HepG2 (cell line): Measurements from ENCODE around the gene CREB3. TPM values are rescaled to one million over a fixed set of nuclear protein-coding genes. Genes with fewer than 3 reads are reported as not detected.

ENCODE experiments used
- ATAC-seq: fragments of 200-7000 bp; cut with Tn5 transposase; 3 replicates; pipeline ENCODE4 v1.9.1; 2020; ENCODE audit warnings: mild to moderate bottlenecking, moderate library complexity
- Bru-seq: library from RNA; stranded (reverse); fragments of 400-500 nt; gene quantifications from one replicate; lab custom pipeline; 2021; lab: Mats Ljungman, UMichigan
- BruChase-seq, 2 experiments: library from RNA; stranded (reverse); fragments of 400-500 nt; gene quantifications; one replicate each; lab custom pipeline; 2021; lab: Mats Ljungman, UMichigan
- BruUV-seq: library from RNA; stranded (reverse); fragments of 400-500 nt; replicated peaks from 2 replicates; lab custom pipeline; 2021; lab: Mats Ljungman, UMichigan
- CTCF ChIA-PET: fragments of 300-600 bp; formaldehyde crosslinking; extraction: SDS; loops from one replicate; lab custom pipeline; 2021; ENCODE audit warnings: low total read pairs, inconsistent platforms, low intra/inter-chr PET ratio; lab: Yijun Ruan, JAX
- POLR2A ChIA-PET: fragments of 350-600 bp; sonication (Branson Sonifier 250); formaldehyde crosslinking; loops from one replicate; lab custom pipeline; 2020; ENCODE audit warnings: antibody characterized with exemption, inconsistent platforms; lab: Yijun Ruan, JAX
- DNase-seq: peaks from one replicate; pipeline ENCODE4 v3.0.0-alpha.2; 2015; ENCODE audit warnings: low spot score
- FAIRE-seq: peaks from 3 replicates; lab custom pipeline; 2011; peaks lifted over from hg19 to GRCh38; lab: Jason Lieb, UNC
- H2AFZ ChIP-seq: one replicate; pipeline ENCODE4 v1.6.1; 2011; ENCODE audit warnings: low read length, inconsistent platforms
- H3K27ac ChIP-seq: fragments of 300-600 bp; 3 replicates; pipeline ENCODE4 v1.8.0; 2011; ENCODE audit warnings: mixed run types, mild to moderate bottlenecking, mixed read lengths, low read length, inconsistent platforms; ENCODE audit not compliant: insufficient read depth; ENCODE audit errors: extremely low read length
- H3K27me3 ChIP-seq, 2 experiments: fragments of 200-600 bp in 1 of 2; 2 replicates in 1 of 2; 3 replicates in 1 of 2; pipeline versions ENCODE4 v1.6.0 to v1.8.0; 2011; ENCODE audit warnings: low read length in 2 of 2, mild to moderate bottlenecking in 2 of 2, moderate library complexity in 2 of 2, inconsistent platforms in 1 of 2; ENCODE audit not compliant: insufficient read depth in 2 of 2, control insufficient read depth in 1 of 2
- H3K36me3 ChIP-seq, 2 experiments: fragments of 200-600 bp in 1 of 2; replicated peaks in 1 of 2; 2 replicates in 1 of 2; 3 replicates in 1 of 2; pipeline versions ENCODE4 v1.5.1 to v1.8.0; 2011; ENCODE audit warnings: low read length in 2 of 2, inconsistent platforms in 1 of 2; ENCODE audit not compliant: insufficient read depth in 2 of 2, control insufficient read depth in 1 of 2
- H3K4me1 ChIP-seq: 2 replicates; pipeline ENCODE4 v1.5.1; 2012; ENCODE audit warnings: low read length, inconsistent platforms; ENCODE audit not compliant: insufficient read depth
- H3K4me2 ChIP-seq: 2 replicates; pipeline ENCODE4 v1.6.0; 2011; ENCODE audit warnings: low read depth, low read length, inconsistent platforms
- H3K4me3 ChIP-seq, 3 experiments: fragments of 200-600 bp in 1 of 3; sonication (generic), shearing (Covaris generic) in 1 of 3; replicated peaks in 1 of 3; 2 replicates each; pipeline ENCODE4 v1.5.1; 2011 to 2016; ENCODE audit warnings: low read length in 3 of 3, inconsistent platforms in 2 of 3, low read depth in 2 of 3, mild to moderate bottlenecking in 2 of 3, control low read depth in 1 of 3, mixed read lengths in 1 of 3; ENCODE audit not compliant: insufficient read depth in 1 of 3
- H3K79me2 ChIP-seq: one replicate; pipeline ENCODE4 v1.6.1; 2011; ENCODE audit warnings: low read length, inconsistent platforms; ENCODE audit not compliant: insufficient read depth
- H3K9ac ChIP-seq: 2 replicates; pipeline ENCODE4 v1.6.0; 2011; ENCODE audit warnings: mild to moderate bottlenecking, low read depth, low read length, inconsistent platforms; ENCODE audit not compliant: insufficient read depth
- H3K9me3 ChIP-seq: 2 replicates; pipeline ENCODE4 v1.5.1; 2012; ENCODE audit warnings: mild to moderate bottlenecking, low read length
- H4K20me1 ChIP-seq: 2 replicates; pipeline ENCODE4 v1.6.0; 2011; ENCODE audit warnings: inconsistent platforms, mild to moderate bottlenecking, low read length, moderate library complexity; ENCODE audit not compliant: insufficient read depth
- ATM ChIP-seq: fragments of 450-650 bp; IDR thresholded peaks from 2 replicates; pipeline ENCODE4 v1.7.1; 2017; ENCODE audit warnings: mild to moderate bottlenecking, borderline replicate concordance
- CBX1 ChIP-seq: IDR thresholded peaks from one replicate; pipeline ENCODE4 v1.6.1; 2016; ENCODE audit warnings: antibody characterized with exemption, low read depth
- ELF3 ChIP-seq: IDR thresholded peaks from 2 replicates; pipeline ENCODE4 v1.6.1; 2016; ENCODE audit warnings: missing genetic modification reagents, missing compliant biosample characterization
- GATAD2A ChIP-seq: IDR thresholded peaks from 2 replicates; pipeline ENCODE4 v1.6.1; 2016
- NAIF1 ChIP-seq: sonication (generic); formaldehyde crosslinking; IDR thresholded peaks from 2 replicates; pipeline ENCODE4 v1.5.0; 2020; ENCODE audit warnings: mild to moderate bottlenecking, missing genetic modification reagents, borderline replicate concordance
- PATZ1 ChIP-seq: sonication (generic); formaldehyde crosslinking; IDR thresholded peaks from 2 replicates; pipeline ENCODE4 v1.4.0; 2020; ENCODE audit warnings: missing genetic modification reagents
- REPIN1 ChIP-seq: sonication (generic); formaldehyde crosslinking; IDR thresholded peaks from 2 replicates; pipeline ENCODE4 v1.8.0; 2022; ENCODE audit warnings: missing genetic modification reagents, low read depth, mild to moderate bottlenecking, borderline replicate concordance
- TBP ChIP-seq: sonication (generic); formaldehyde crosslinking; IDR thresholded peaks from 2 replicates; pipeline ENCODE4 v1.5.0; 2020; ENCODE audit warnings: missing genetic modification reagents
- ZNF326 ChIP-seq: sonication (generic); formaldehyde crosslinking; IDR thresholded peaks from 2 replicates; pipeline ENCODE4 v1.4.0; 2020; ENCODE audit warnings: missing genetic modification reagents, borderline replicate concordance
- ZNF34 ChIP-seq: sonication (generic); formaldehyde crosslinking; IDR thresholded peaks from 2 replicates; pipeline ENCODE4 v1.4.0; 2020; ENCODE audit warnings: mild to moderate bottlenecking, missing genetic modification reagents, borderline replicate concordance
- ZNF562 ChIP-seq: sonication (generic); formaldehyde crosslinking; IDR thresholded peaks from 2 replicates; pipeline ENCODE4 v1.8.0; 2022; ENCODE audit warnings: missing genetic modification reagents, borderline replicate concordance
- ZNF598 ChIP-seq: sonication (generic); formaldehyde crosslinking; IDR thresholded peaks from 2 replicates; pipeline ENCODE4 v1.5.1; 2020; ENCODE audit warnings: mild to moderate bottlenecking, missing genetic modification reagents, borderline replicate concordance
- WGBS: methylation state at CpG from one replicate; pipeline ENCODE4 v1.1.6; 2017; ENCODE audit warnings: low lambda C conversion rate; 5-methylcytosine and 5-hydroxymethylcytosine counted together
- in situ Hi-C: cut with HindIII; loops from 2 replicates; pipeline ENCODE4 v1.10.0; 2017; ENCODE audit warnings: low pct_unique_long_range_greater_than_20kb; ENCODE audit not compliant: extremely low pct_ligation_motif_present
- intact Hi-C: fragments of 100-400 bp; cut with micrococcal nuclease; formaldehyde crosslinking; loops from one replicate; pipeline ENCODE4 v1.10.0; 2022; ENCODE audit not compliant: unreplicated experiment
- long read RNA-seq, 2 experiments: library from RNA in 1 of 2; library from polyadenylated mRNA in 1 of 2; stranded (forward) in 1 of 2; unstranded in 1 of 2; transcript quantifications; one replicate each; pipeline ENCODE4 v2.0.0, GENCODE V29; 2019 to 2022
- polyA minus RNA-seq, 3 experiments: library from RNA; depleted of rRNA, polyadenylated mRNA; stranded (reverse); fragments of >200 nt; gene quantifications; 2 replicates each; pipeline ENCODE4 v1.2.3, GENCODE V29; 2011; ENCODE audit warnings: low replicate concordance in 1 of 3
- polyA plus RNA-seq, 8 experiments: library from polyadenylated mRNA; depleted of rRNA in 3 of 8; stranded (reverse) in 7 of 8; unstranded in 1 of 8; fragments of >200 nt; fragmentation: Illumina TruSeq in 4 of 8; extraction: Trizol in 4 of 8; gene quantifications; 2 replicates each; pipeline versions ENCODE4 v1.2.1 to v1.2.3, GENCODE V29; 2011 to 2016; ENCODE audit warnings: low read depth in 4 of 8, missing spikeins in 1 of 8, mixed read lengths in 1 of 8; ENCODE audit not compliant: insufficient read depth in 1 of 8
- total RNA-seq, 5 experiments: library from RNA; depleted of rRNA; stranded (reverse); fragments of >200 nt; fragmentation: Illumina TruSeq; extraction: Trizol; gene quantifications; 2 replicates each; pipeline ENCODE4 v1.2.3, GENCODE V29; 2016; ENCODE audit warnings: low read depth in 1 of 5

Gene CREB3, protein sequence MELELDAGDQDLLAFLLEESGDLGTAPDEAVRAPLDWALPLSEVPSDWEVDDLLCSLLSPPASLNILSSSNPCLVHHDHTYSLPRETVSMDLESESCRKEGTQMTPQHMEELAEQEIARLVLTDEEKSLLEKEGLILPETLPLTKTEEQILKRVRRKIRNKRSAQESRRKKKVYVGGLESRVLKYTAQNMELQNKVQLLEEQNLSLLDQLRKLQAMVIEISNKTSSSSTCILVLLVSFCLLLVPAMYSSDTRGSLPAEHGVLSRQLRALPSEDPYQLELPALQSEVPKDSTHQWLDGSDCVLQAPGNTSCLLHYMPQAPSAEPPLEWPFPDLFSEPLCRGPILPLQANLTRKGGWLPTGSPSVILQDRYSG
- total RNA-seq (2016; rRNA removed; fragmentation: Illumina TruSeq; extraction: Trizol) (32.2 and 34.2 TPM in 2 replicates), polyA plus RNA-seq (2011; rRNA removed) (11.1 and 13.5 TPM in 2 replicates), polyA minus RNA-seq (2011; rRNA and poly(A)+ RNA removed; ENCODE audit: low replicate concordance) (14.5 and 21.8 TPM in 2 replicates), Bru-seq, nascent RNA (percentile 71 among the genes with signal in this experiment), BruChase-seq, experiment 1, labeled RNA remaining after a 6-hour chase (percentile 80 among the genes with signal in this experiment), BruChase-seq, experiment 2, labeled RNA remaining after a 2-hour chase (percentile 71 among the genes with signal in this experiment)
- total RNA-seq (2016; cell fraction: cytosol; rRNA removed; fragmentation: Illumina TruSeq; extraction: Trizol; ENCODE audit: low read depth), result 16.4 and 24.8 TPM in 2 replicates
- 35.0 and 35.4 TPM in 2 replicates for total RNA-seq (2016; cell fraction: insoluble cytoplasmic fraction; rRNA removed; fragmentation: Illumina TruSeq; extraction: Trizol)
- 29.8 and 43.4 TPM in 2 replicates for total RNA-seq (2016; cell fraction: membrane; rRNA removed; fragmentation: Illumina TruSeq; extraction: Trizol)
- total RNA-seq (2016; cell fraction: nucleus; rRNA removed; fragmentation: Illumina TruSeq; extraction: Trizol), result 19.0 and 22.6 TPM in 2 replicates
- polyA plus RNA-seq (2011; cell fraction: cytosol; rRNA removed), result 12.6 and 15.2 TPM in 2 replicates
- 15.5 and 16.6 TPM in 2 replicates for polyA plus RNA-seq (2011; cell fraction: nucleus; rRNA removed)
- polyA plus RNA-seq (2012), result 12.3 and 13.3 TPM in 2 replicates
- 16.3 and 25.4 TPM in 2 replicates for polyA plus RNA-seq (2016; cell fraction: cytosol; fragmentation: Illumina TruSeq; extraction: Trizol; ENCODE audit: low read depth)
- 29.0 and 30.9 TPM in 2 replicates for polyA plus RNA-seq (2016; cell fraction: insoluble cytoplasmic fraction; fragmentation: Illumina TruSeq; extraction: Trizol; ENCODE audit: low read depth)
- polyA plus RNA-seq (2016; cell fraction: membrane; fragmentation: Illumina TruSeq; extraction: Trizol; ENCODE audit: low read depth), result 26.7 and 33.7 TPM in 2 replicates
- polyA plus RNA-seq (2016; cell fraction: nucleus; fragmentation: Illumina TruSeq; extraction: Trizol; ENCODE audit: insufficient read depth, low read depth), result 27.3 and 30.5 TPM in 2 replicates
- polyA minus RNA-seq (2011; cell fraction: cytosol; rRNA and poly(A)+ RNA removed), result 5.1 and 6.9 TPM in 2 replicates
- polyA minus RNA-seq (2011; cell fraction: nucleus; rRNA and poly(A)+ RNA removed), result 9.9 and 11.1 TPM in 2 replicates
- long read RNA-seq, experiment 1, transcript CREB3-201 (9 exons, 1,832 nt), result major isoform, 46 of 52 reads
- long read RNA-seq, experiment 1, partial matches to known transcripts, result 2 of 52 reads
- long read RNA-seq, experiment 1, other reads (novel, unspliced or antisense), result 4 of 52 reads
- long read RNA-seq, experiment 2, transcript CREB3-201 (9 exons, 1,832 nt), result major isoform, 92 of 113 reads
- long read RNA-seq, experiment 2, partial matches to known transcripts, result 13 of 113 reads
- long read RNA-seq, experiment 2, other reads (novel, unspliced or antisense), result 8 of 113 reads

- Histone ChIP-seq H3K4me3 (peak within 1 kb of the TSS; percentile 92 to 98 (median 92)), H3K36me3 (peaks cover 11 to 32% of the 10 kb centered on the region in 2 experiments), H3K4me1 (peaks cover 53% of the 10 kb centered on the region), H3K9me3 (no peaks in the 10 kb centered on the region), H2AFZ (no peak within 1 kb of the TSS), H3K27me3 (no peaks in the 10 kb centered on the region; a peak in 1 of 5 replicates), H3K79me2 (peaks cover 56% of the 10 kb centered on the region), H4K20me1 (peaks cover 30% of the 10 kb centered on the region), H3K9ac (peak within 1 kb of the TSS; percentile 86), H3K27ac (peak within 1 kb of the TSS; percentile 95), H3K4me2 (peak within 1 kb of the TSS; percentile 98)
- POLR2A ChIA-PET, result interaction anchor here (0.7 to 4.1 kb wide), 25 partner anchors 8 to 660 kb away, joined by 3 to 102 read pairs (median 7); partner anchors contain the start of genes ARHGEF39, CCDC107, GBA2 and HINT2
- in situ Hi-C loops, result no loop called here
- peak; percentile 90 for ATAC-seq
- FAIRE-seq, result peak; percentile 56
- DNase-seq, result peak; percentile 96
- CTCF ChIA-PET, result no interaction called here
- no TSS peak for BruUV-seq
- WGBS, result 0% methylated on average over 6 of the region's 49 CpGs
- intact Hi-C loops, result loop anchor here (1.0 to 10.0 kb wide), 5 partner anchors 17 to 237 kb away; partner anchors contain the start of genes CCDC107, FAM221B, GBA2 and RGP1
- TF ChIP-seq CBX1, result no peak
- TF ChIP-seq TBP (CRISPR knock-in tag), result no peak
- no peak for TF ChIP-seq ZNF562 (CRISPR knock-in tag)
- TF ChIP-seq ZNF34 (CRISPR knock-in tag), result no peak
- 0 out of 2 replicates have a peak, but pooled peaks have one; percentile 59 for TF ChIP-seq ZNF598 (CRISPR knock-in tag)
- 0 out of 2 replicates have a peak, but pooled peaks have one; percentile 85 for TF ChIP-seq NAIF1
- peak; percentile 57; the same call in 1 of the 2 replicates for TF ChIP-seq GATAD2A
- peak; percentile 90; the same call in 1 of the 2 replicates for TF ChIP-seq REPIN1 (CRISPR knock-in tag)
- TF ChIP-seq ZNF326 (CRISPR knock-in tag), result no peak
- TF ChIP-seq ELF3, result peak; percentile 94
- TF ChIP-seq PATZ1 (CRISPR knock-in tag), result peak; percentile 91
- no peak for TF ChIP-seq ATM
Observed at GRCh38 chr9:35732185-35732799, at the start of gene CREB3, which contains the start of gene TLN1. TSS of gene CREB3 (plus strand) at chr9:35732666. CDS start at chr9:35732773, 107 bp downstream. TSS of gene TLN1 (minus strand) at chr9:35732195. CDS start at chr9:35725694, 6,501 bp downstream.
